GM18907 (cell line): ENCODE measurements around the gene SPNS3.

ENCODE experiments used
- ATAC-seq: cut with Tn5 transposase; IDR thresholded peaks from one replicate; pipeline ENCODE4 v1.9.1; 2021; ENCODE audit warnings: mild to moderate bottlenecking, moderate library complexity; ENCODE audit not compliant: unreplicated experiment

SPNS3 gene

GRCh38 chr17:4463818-4464476 lies 30.2 kb downstream of the SPNS3 start:
- no peak for ATAC-seq

- no peak for ATAC-seq
Measured at GRCh38 chr17:4465786-4466185, 32.0 kb downstream of the SPNS3 start.

- ATAC-seq: no peak
Measured at GRCh38 chr17:4467287-4467686, 33.5 kb downstream of the SPNS3 start.

GRCh38 chr17:4469552-4469951 lies 35.8 kb downstream of the SPNS3 start:
- ATAC-seq: no peak

DNA sequence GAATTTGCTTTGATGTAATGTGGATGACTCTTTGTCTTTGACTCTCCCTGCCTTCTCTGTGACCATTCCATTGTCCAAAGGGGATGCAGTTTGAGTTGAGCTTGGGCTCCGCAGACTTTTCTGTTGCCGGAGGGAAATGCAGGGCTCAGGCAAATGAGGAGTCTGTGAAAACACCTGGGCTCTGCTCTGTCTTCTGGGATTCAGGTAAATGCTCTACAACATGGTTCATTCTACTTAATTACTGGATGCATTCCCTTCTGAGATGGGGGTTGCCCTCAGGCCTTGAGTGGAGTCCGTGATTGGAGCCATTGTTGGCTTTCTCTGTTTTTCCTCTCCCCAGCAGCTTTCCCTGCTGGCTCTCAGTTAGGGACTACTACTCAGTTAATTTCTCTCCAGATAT lies 38.5 kb downstream of the SPNS3 start:
- ATAC-seq: no peak

DNA sequence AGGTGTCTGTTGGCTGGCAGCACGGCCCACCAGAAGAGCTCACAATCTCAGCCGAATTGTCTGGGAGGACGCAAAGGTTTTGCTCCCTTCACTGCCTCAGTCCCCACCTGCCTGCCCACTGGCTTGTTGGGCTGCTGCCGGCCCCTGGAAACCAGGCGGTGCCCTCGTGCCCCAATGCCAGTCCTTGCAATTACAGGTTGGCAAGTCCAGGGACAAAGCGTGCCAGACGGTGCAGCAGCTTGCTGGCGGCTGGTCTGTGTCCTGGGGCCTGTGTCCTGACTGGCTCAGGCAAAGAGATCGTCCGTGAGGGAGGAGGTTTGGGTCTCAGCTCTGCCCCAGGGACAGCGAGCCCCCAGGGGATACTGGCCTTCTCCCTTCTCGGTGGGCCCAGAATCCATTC lies 40.4 kb downstream of the SPNS3 start:
- no peak for ATAC-seq

- no peak for ATAC-seq
Measured at GRCh38 chr17:4475001-4475400, 41.3 kb downstream of the SPNS3 start.

DNA sequence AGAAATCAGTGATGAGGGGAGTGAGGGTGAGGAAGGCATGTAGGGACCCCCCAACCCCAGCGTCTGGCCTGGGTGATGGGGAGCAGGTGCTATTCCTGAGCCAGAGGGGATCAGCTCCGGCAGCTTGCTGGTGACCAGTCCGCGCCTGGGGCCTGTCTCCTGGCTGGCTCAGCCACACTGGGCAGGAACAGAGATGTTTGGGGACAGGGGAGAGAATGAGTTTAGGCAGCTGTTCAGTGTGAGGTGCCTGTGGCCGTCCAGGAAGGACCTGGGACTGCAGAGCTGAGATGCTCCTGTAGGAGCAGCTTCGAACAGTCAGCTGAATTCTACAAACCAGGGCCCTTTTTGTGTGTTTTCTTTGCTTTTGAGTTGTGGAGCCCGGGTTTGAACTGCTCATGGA lies 41.7 kb downstream of the SPNS3 start:
- no peak for ATAC-seq

DNA sequence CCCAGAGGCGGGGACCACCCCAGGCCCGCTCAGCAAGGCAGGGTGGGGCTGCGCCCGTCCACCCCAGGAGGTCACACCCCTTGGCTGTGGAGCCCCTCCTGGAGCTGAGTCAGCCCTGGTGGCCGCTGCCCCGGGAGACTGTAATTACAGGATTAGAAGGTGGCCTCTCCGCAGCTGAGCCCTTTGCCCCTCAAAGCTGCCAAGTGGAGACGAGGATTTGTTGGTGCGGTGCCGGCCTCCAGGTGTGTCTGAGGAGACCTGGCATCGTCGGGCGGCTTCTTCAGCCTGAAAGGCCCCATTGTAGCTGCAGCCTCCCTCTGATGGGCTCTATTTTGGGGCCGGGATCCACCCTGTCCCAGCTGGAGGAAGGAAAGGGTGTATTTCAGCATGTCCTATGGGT lies 42.3 kb downstream of the SPNS3 start:
- no peak for ATAC-seq

GRCh38 chr17:4476511-4477070 lies 42.9 kb downstream of the SPNS3 start:
- no peak for ATAC-seq

DNA sequence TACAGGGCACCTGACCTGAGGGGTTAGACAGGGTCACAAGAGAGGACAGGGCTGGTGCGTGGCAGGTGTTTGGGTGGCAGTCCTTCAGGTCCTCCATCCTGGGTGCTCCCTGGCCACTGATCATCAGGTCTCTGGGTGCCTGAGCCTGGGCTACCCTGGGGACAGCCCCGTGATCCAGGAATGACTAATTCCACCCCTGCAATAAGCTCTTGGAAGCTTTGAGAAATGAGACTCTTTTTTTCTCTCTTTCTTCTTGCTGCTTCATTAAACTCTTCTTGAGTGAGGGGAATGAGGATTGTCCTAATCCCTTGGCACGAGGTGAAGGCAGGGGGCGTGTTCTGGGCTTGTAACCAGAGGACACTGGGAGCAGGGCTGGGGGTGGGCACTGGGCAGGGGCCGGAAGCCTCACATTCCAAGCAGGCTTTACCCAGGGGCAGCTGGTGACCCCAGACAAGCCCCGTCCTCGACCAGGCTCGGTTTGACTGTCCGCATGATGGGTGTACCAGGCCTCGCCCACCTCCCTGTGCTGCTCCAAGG lies 43.6 kb downstream of the SPNS3 start:
- ATAC-seq: no peak

DNA sequence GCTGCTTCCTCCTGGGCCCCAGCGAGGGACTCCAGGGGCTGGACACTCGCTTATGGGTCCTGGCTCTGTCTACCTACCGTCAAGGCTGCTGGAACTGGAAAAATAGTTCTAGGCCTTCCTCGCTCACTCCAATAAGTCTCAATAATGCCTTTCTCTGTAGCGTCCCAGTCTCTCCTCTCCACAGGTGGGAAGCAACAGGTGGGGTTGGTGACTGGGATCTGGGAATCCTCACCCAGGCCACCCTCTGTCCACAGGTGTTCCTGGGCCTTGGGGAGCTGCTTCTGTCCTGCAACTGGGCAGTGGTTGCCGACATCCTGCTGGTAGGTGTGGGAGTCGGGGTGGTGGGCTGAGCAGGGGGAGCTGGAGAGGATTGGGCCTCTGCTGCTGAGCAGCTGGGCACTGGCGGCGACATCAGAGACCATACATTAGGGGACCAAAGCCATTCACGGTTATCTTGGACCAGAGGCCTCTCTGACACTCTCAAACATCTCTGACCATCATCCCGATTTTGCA lies 44.6 kb downstream of the SPNS3 start:
- no peak for ATAC-seq

- no peak for ATAC-seq
Measured at GRCh38 chr17:4479340-4479981, 45.7 kb downstream of the SPNS3 start.

- no peak for ATAC-seq
Measured at GRCh38 chr17:4479982-4480751, 46.4 kb downstream of the SPNS3 start.

DNA sequence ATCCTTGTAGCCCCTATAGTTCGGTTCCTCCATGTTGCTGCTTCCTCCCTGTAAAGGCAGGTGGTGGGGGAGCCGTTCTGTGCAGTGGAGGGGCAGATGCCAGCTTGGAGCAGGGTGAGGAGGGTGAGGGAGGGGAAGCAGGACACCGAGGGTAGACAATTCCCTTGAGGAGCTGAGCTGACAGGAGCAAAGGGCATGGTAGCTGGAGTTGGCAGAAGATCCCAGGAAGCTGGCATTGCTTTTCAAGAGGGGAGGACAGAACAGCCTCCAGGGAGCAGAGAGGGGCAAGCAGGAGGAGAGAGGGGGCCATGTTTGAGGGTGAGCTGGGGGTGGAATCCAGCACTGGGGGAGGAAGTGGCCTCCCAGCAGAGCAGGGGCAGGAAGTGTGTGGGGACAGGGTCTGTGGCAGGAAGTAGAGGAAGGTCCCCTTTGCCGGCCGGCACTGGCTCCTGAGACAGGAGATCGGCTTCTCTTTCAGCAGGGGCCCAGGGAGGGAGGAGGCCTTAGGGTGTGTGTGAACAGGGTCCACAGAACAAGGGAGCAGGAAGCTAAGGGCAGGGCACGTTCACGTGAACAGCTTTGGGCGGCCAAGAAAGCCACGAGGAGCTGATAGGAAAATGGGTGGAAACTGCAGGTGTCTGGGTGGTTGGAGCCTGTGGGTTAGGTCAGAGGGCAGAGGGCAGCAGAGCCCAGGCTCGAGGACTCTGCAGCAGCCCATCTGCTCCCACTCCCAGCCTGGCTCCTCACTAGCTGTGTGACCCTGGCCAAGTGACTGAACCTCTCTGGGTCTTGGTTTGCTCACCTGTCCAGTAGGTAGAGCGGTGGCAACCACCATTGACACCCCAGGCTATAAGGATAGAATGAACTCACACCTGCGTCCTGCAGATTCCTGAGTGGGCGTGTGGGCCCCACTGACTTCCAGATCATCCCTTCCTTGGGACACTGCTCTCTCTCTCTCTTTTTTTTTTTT lies 47.5 kb downstream of the SPNS3 start:
- ATAC-seq: no peak

DNA sequence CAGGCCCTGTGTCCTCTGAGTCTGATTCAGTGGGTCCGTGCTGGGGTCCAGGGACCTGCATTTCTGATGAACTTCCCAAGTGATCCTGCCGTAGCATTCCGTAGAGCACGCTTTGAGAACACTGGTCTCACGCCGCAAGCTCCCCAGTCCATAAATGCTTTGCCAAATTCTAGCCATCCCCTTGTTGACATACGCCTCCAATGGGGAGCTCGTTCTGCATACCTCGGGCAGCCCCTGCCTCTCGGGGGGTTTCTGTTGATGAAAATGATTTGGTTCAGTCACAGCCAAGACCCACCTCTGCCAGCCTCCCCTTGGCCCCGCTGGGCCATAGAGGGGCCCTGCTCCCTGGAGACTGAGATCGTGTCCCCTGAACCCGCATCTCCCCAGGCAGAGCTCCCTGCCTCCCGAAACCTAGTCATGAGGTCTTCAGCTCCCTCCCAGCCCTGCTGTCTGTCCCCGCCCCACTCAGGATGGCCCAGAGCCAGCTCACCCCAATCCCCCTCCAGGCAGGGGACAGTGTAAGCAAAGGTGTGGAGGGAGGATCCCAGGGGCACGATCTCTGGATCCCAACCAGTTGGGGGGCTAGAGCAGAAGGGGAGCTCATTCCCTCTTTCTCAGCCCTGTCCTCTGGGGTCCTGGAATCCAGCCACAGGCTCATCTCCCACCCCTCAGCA lies 48.7 kb downstream of the SPNS3 start:
- no peak for ATAC-seq

- no peak for ATAC-seq
Measured at GRCh38 chr17:4483012-4483840, 49.5 kb downstream of the SPNS3 start.
